Measurements from ENCODE around the gene RAN. TPM values are rescaled to one million over a fixed set of nuclear protein-coding genes. Genes with fewer than 3 reads are reported as not detected.

The RAN gene
- 100 to 1,000 TPM; 278 to 302 TPM for total RNA-seq
- polyA plus RNA-seq (2013, experiment 1 of 2): 381 TPM
- 380 TPM for polyA plus RNA-seq (2013, experiment 2 of 2)
- total RNA-seq: 114 to 1,357 (median 233) reads per million in 172 experiments

- ATAC-seq (ENCODE audit: poor library complexity): peak; percentile 68
- H3K4me1 ChIP-seq (ENCODE audit: insufficient read depth, low read length): peaks cover 56% of the 10 kb centered on the region
These were observed at the start of gene RAN for GRCh38 chr12:130871286-130872178. TSS of gene RAN (plus strand) at chr12:130872066. CDS start at chr12:130872594, 528 bp downstream.

GRCh38 chr12:130825771-130826150 is 46.1 kb upstream of the RAN start:
- DNase-seq: no peak
- peaks cover 9% of the 10 kb centered on the region for H3K4me1 Mint-ChIP-seq (ENCODE audit: low read depth)
- POLR2A ChIA-PET: interaction anchor here (1.1 kb wide), 1 partner anchor 45 kb away, joined by 6 read pairs; no protein-coding TSS in a partner anchor
- intact Hi-C loops (cut with DNase I, micrococcal nuclease): loop anchor here (1.0 to 10.0 kb wide), 2 partner anchors 307 to 889 kb away; partner anchors contain the start of gene SFSWAP (in 1 of the 2)
- no peaks in the 10 kb centered on the region for H3K9me3 Mint-ChIP-seq
- ATAC-seq (ENCODE audit: poor library complexity): no peak
- no peak overlapping the region for H3K4me3 Mint-ChIP-seq
- Histone ChIP-seq H3K4me3 (ENCODE audit: low read length) (no peak overlapping the region), H3K9me3 (ENCODE audit: control insufficient read depth in 1 of 2, insufficient read depth in 1 of 2, low read length in 2 of 2) (no peaks in the 10 kb centered on the region), H3K27me3 (ENCODE audit: control insufficient read depth in 1 of 2, insufficient read depth in 2 of 2, low read length in 2 of 2) (no peaks in the 10 kb centered on the region), H3K36me3 (ENCODE audit: insufficient read depth, low read length) (peaks cover 9% of the 10 kb centered on the region), H3K4me1 (ENCODE audit: insufficient read depth, low read length) (peaks cover 7% of the 10 kb centered on the region), H3K27ac (ENCODE audit: low read depth in 1 of 2, low read length in 2 of 2) (no peak overlapping the region)
- H3K36me3 Mint-ChIP-seq (ENCODE audit: low read depth): peaks cover 13% of the 10 kb centered on the region
- H3K27me3 Mint-ChIP-seq: no peaks in the 10 kb centered on the region
- no peak overlapping the region for H3K27ac Mint-ChIP-seq
- no peak for TF ChIP-seq CTCF (IDR thresholded peaks at IDR 0.05)
- CTCF ChIA-PET: interaction anchor here (0.8 to 1.9 kb wide), 6 partner anchors 8 to 307 kb away, joined by 3 to 18 read pairs (median 8); no protein-coding TSS in a partner anchor

More at GRCh38 chr12:130871286-130872178, at the start of gene RAN:
- Mint-ChIP-seq H3K4me3 (peak within 1 kb of the TSS; percentile 93), H3K27me3 (no peaks in the 10 kb centered on the region), H3K27ac (peak within 1 kb of the TSS; percentile 95), H3K4me1 (ENCODE audit: low read depth) (peaks cover 65% of the 10 kb centered on the region), H3K9me3 (no peaks in the 10 kb centered on the region), H3K36me3 (ENCODE audit: low read depth) (peaks cover 47% of the 10 kb centered on the region)
- TF ChIP-seq CTCF (IDR thresholded peaks at IDR 0.05): no peak
- intact Hi-C loops (cut with DNase I, micrococcal nuclease): loop anchor here in 1 of 2 experiments (1.0 to 10.0 kb wide), 3 partner anchors 32 to 1063 kb away; partner anchors contain the start of genes SFSWAP and STX2
- CTCF ChIA-PET: interaction anchor here (1.3 to 2.0 kb wide), 3 partner anchors 33 to 50 kb away, joined by 3 to 11 read pairs (median 4); no protein-coding TSS in a partner anchor
- DNase-seq: peak; percentile 79 to 98 (median 90)
- Histone ChIP-seq H3K27me3 (ENCODE audit: control insufficient read depth in 1 of 2, insufficient read depth in 2 of 2, low read length in 2 of 2) (no peaks in the 10 kb centered on the region), H3K4me3 (ENCODE audit: low read length) (peak within 1 kb of the TSS; percentile 84), H3K36me3 (ENCODE audit: insufficient read depth, low read length) (peaks cover 37% of the 10 kb centered on the region), H3K9me3 (ENCODE audit: control insufficient read depth in 1 of 2, insufficient read depth in 1 of 2, low read length in 2 of 2) (peaks cover 0 to 10% of the 10 kb centered on the region in 2 experiments), H3K27ac (ENCODE audit: low read depth in 1 of 2, low read length in 2 of 2) (peak within 1 kb of the TSS; percentile 79 to 89)
- POLR2A ChIA-PET: interaction anchor here (0.9 to 1.8 kb wide), 5 partner anchors 32 to 1056 kb away, joined by 3 to 8 read pairs (median 5); no protein-coding TSS in a partner anchor

- H3K9me3 ChIP-seq (ENCODE audit: control insufficient read depth in 1 of 2, insufficient read depth in 1 of 2, low read length in 2 of 2): no peaks in the 10 kb centered on the region
- CTCF ChIA-PET: interaction anchor here (0.7 to 1.9 kb wide), 8 partner anchors 8 to 308 kb away, joined by 3 to 18 read pairs (median 4); no protein-coding TSS in a partner anchor
- no peaks in the 10 kb centered on the region for H3K27me3 Mint-ChIP-seq
- H3K4me1 ChIP-seq (ENCODE audit: insufficient read depth, low read length): peaks cover 7% of the 10 kb centered on the region
- H3K9me3 Mint-ChIP-seq: no peaks in the 10 kb centered on the region
- peaks cover 9% of the 10 kb centered on the region for H3K36me3 ChIP-seq (ENCODE audit: insufficient read depth, low read length)
- peak; percentile 100 for ATAC-seq (ENCODE audit: poor library complexity)
- H3K27me3 ChIP-seq (ENCODE audit: control insufficient read depth in 1 of 2, insufficient read depth in 2 of 2, low read length in 2 of 2): no peaks in the 10 kb centered on the region
- peak; percentile 57 to 85 (median 68) for DNase-seq
- intact Hi-C loops (cut with DNase I, micrococcal nuclease): loop anchor here (1.0 to 10.0 kb wide), 2 partner anchors 306 to 889 kb away; partner anchors contain the start of gene SFSWAP (in 1 of the 2)
- peaks cover 13% of the 10 kb centered on the region for H3K36me3 Mint-ChIP-seq (ENCODE audit: low read depth)
- TF ChIP-seq CTCF (IDR thresholded peaks at IDR 0.05): peak; percentile 90
- no peak overlapping the region for H3K4me3 ChIP-seq (ENCODE audit: low read length)
- no peak overlapping the region for H3K27ac Mint-ChIP-seq
- H3K4me1 Mint-ChIP-seq (ENCODE audit: low read depth): peaks cover 11% of the 10 kb centered on the region
- POLR2A ChIA-PET: interaction anchor here (0.7 to 1.1 kb wide), 3 partner anchors 14 to 135 kb away, joined by 3 to 6 read pairs (median 3); no protein-coding TSS in a partner anchor
- no peak overlapping the region for H3K27ac ChIP-seq (ENCODE audit: low read depth in 1 of 2, low read length in 2 of 2)
- no peak overlapping the region for H3K4me3 Mint-ChIP-seq
These were observed 45.6 kb upstream of the RAN start for GRCh38 chr12:130826151-130826801.
